Sigmoid colon (tissue), 7 donors: ENCODE measurements around the gene EPB42. TPM values are rescaled to one million over a fixed set of nuclear protein-coding genes. Genes with fewer than 3 reads are reported as not detected.

ENCODE experiments used
- DNase-seq: peaks from one replicate; pipeline ENCODE4 v3.0.0-alpha.2; 2019
- H3K27ac ChIP-seq, 4 donors: fragments of 200-600 bp; sonication (generic); one replicate each; pipeline ENCODE4 v1.5.1; 2016 to 2019; ENCODE audit warnings: mild to moderate bottlenecking in 1 of 4
- H3K27me3 ChIP-seq, 3 donors: fragments of 200-600 bp; sonication (generic); one replicate each; pipeline ENCODE4 v1.5.1; 2019; ENCODE audit warnings: mild to moderate bottlenecking in 1 of 3
- H3K36me3 ChIP-seq, 4 donors: fragments of 200-600 bp; sonication (generic); one replicate each; pipeline ENCODE4 v1.5.1; 2016 to 2019
- H3K4me1 ChIP-seq, 4 donors: fragments of 200-600 bp; sonication (generic); one replicate each; pipeline ENCODE4 v1.5.1; 2017 to 2019
- H3K4me3 ChIP-seq, 4 donors: fragments of 200-600 bp; sonication (generic); one replicate each; pipeline ENCODE4 v1.5.1; 2017 to 2019; ENCODE audit warnings: mild to moderate bottlenecking in 2 of 4, moderate library complexity in 1 of 4
- H3K9me3 ChIP-seq, 4 donors: fragments of 200-600 bp in 3 of 4; sonication (generic) in 3 of 4; one replicate each; pipeline versions ENCODE4 v1.5.1 to v1.6.1; 2013 to 2019
- CTCF ChIP-seq, 4 experiments: fragments of 450-650 bp in 3 of 4; fragments of 200-600 bp in 1 of 4; IDR thresholded peaks; one replicate each; pipeline ENCODE4 v1.5.1; 2016 to 2019; ENCODE audit warnings: antibody characterized with exemption in 4 of 4, mild to moderate bottlenecking in 3 of 4, moderate library complexity in 2 of 4
- EP300 ChIP-seq, 4 donors: sonication (generic); formaldehyde crosslinking; IDR thresholded peaks; one replicate each; pipeline ENCODE4 v1.6.1; 2017; ENCODE audit warnings: antibody characterized with exemption in 4 of 4
- POLR2A ChIP-seq, 2 donors: fragments of 450-650 bp; IDR thresholded peaks; one replicate each; pipeline ENCODE4 v1.6.1; 2016; ENCODE audit warnings: antibody characterized with exemption in 2 of 2, mild to moderate bottlenecking in 2 of 2, moderate library complexity in 2 of 2
- POLR2AphosphoS5 ChIP-seq, 4 donors: sonication (generic); formaldehyde crosslinking; IDR thresholded peaks; one replicate each; pipeline ENCODE4 v1.6.1; 2017; ENCODE audit warnings: antibody characterized with exemption in 4 of 4
- WGBS, 2 donors: extraction: QIAGEN DNeasy Blood & Tissue Kit; methylation state at CpG; one replicate each; pipeline ENCODE4 v1.1.7; 2013; 5-methylcytosine and 5-hydroxymethylcytosine counted together
- intact Hi-C: fragments of 100-400 bp; cut with DNase I; formaldehyde crosslinking; loops from one replicate; pipeline ENCODE4 v1.15.1; 2023
- polyA plus RNA-seq, 3 donors: library from polyadenylated mRNA; stranded (reverse); fragments of 200-250 nt; gene quantifications; one replicate each; pipeline ENCODE4 v1.2.3, GENCODE V29; 2013
- total RNA-seq, 4 donors: library from RNA; depleted of rRNA; stranded (reverse); fragments of >200 nt; gene quantifications; one replicate each; pipeline ENCODE4 v1.1.0, GENCODE V29; 2016
- donor health status: healthy with polysubstance abuse.
- donor health status: Bipolar disorder and iron deficiency.
- donor health status: healthy.

The EPB42 gene
- total and polyA plus RNA-seq, 7 donors = 0.06 TPM; not detected in 6

GRCh38 chr15:43243020-43243645, 22.3 kb upstream of the EPB42 start:
- Histone ChIP-seq H3K4me3 (no peak overlapping the region), H3K27ac (no peak overlapping the region), H3K27me3 (no peaks in the 10 kb centered on the region), H3K9me3 (peaks cover 0 to 2% (median 0%) of the 10 kb centered on the region in 4 donors), H3K4me1 (no peaks in the 10 kb centered on the region), H3K36me3 (no peaks in the 10 kb centered on the region)
- TF ChIP-seq POLR2A (IDR thresholded peaks at IDR 0.05) (no peak), EP300 (IDR thresholded peaks at IDR 0.05) (no peak), POLR2AphosphoS5 (IDR thresholded peaks at IDR 0.05) (no peak), CTCF (IDR thresholded peaks at IDR 0.05) (no peak)
- intact Hi-C loops = no loop called here
- no peak for DNase-seq
- 85 to 89% methylated on average over 2 of the region's 2 CpGs for WGBS, 2 donors

- intact Hi-C loops = no loop called here
- Histone ChIP-seq H3K27ac (no peak overlapping the region), H3K36me3 (no peaks in the 10 kb centered on the region), H3K4me1 (no peaks in the 10 kb centered on the region), H3K4me3 (no peak overlapping the region), H3K9me3 (peaks cover 0 to 2% (median 0%) of the 10 kb centered on the region in 4 donors), H3K27me3 (peaks cover 0 to 5% (median 0%) of the 10 kb centered on the region in 3 donors)
- DNase-seq = no peak
- TF ChIP-seq POLR2AphosphoS5 (IDR thresholded peaks at IDR 0.05) = no peak
- no peak for TF ChIP-seq CTCF (IDR thresholded peaks at IDR 0.05)
- no peak for TF ChIP-seq EP300 (IDR thresholded peaks at IDR 0.05)
- TF ChIP-seq POLR2A (IDR thresholded peaks at IDR 0.05) = no peak
- WGBS, 2 donors = 68 to 78% methylated on average over 5 of the region's 5 CpGs
Measured at GRCh38 chr15:43242616-43243015, 21.8 kb upstream of the EPB42 start.

- H3K36me3 ChIP-seq = no peaks in the 10 kb centered on the region
- H3K4me1 ChIP-seq = no peaks in the 10 kb centered on the region
- H3K27me3 ChIP-seq = peaks cover 0 to 6% (median 0%) of the 10 kb centered on the region in 3 donors
- no peaks in the 10 kb centered on the region for H3K9me3 ChIP-seq
- TF ChIP-seq POLR2AphosphoS5 (IDR thresholded peaks at IDR 0.05) (no peak), CTCF (IDR thresholded peaks at IDR 0.05) (no peak), POLR2A (IDR thresholded peaks at IDR 0.05) (no peak), EP300 (IDR thresholded peaks at IDR 0.05) (no peak)
- intact Hi-C loops = no loop called here
- H3K4me3 ChIP-seq = no peak overlapping the region
- H3K27ac ChIP-seq = peak overlapping the region in 2 of 4 donors; percentile 14 to 55
- 80 to 88% methylated on average over 1 of the region's 1 CpG for WGBS, 2 donors
- peak; percentile 85 for DNase-seq
Measured at GRCh38 chr15:43241100-43241499, 20.3 kb upstream of the EPB42 start.

GRCh38 chr15:43239732-43240491, 19.1 kb upstream of the EPB42 start:
- DNase-seq = no peak
- intact Hi-C loops = no loop called here
- TF ChIP-seq POLR2A (IDR thresholded peaks at IDR 0.05) = no peak
- no peak for TF ChIP-seq POLR2AphosphoS5 (IDR thresholded peaks at IDR 0.05)
- TF ChIP-seq EP300 (IDR thresholded peaks at IDR 0.05) = no peak
- no peak for TF ChIP-seq CTCF (IDR thresholded peaks at IDR 0.05)
- Histone ChIP-seq H3K4me3 (no peak overlapping the region), H3K4me1 (no peaks in the 10 kb centered on the region), H3K36me3 (no peaks in the 10 kb centered on the region), H3K9me3 (no peaks in the 10 kb centered on the region), H3K27me3 (peaks cover 0 to 6% (median 0%) of the 10 kb centered on the region in 3 donors), H3K27ac (no peak overlapping the region)
- 61 to 88% methylated on average over 7 of the region's 7 CpGs for WGBS, 2 donors
